PC-3 (cell line): ENCODE measurements around the gene YKT6. TPM values are rescaled to one million over a fixed set of nuclear protein-coding genes. Genes with fewer than 3 reads are reported as not detected.

Source experiments
- ATAC-seq: fragments of 200-7000 bp; cut with Tn5 transposase; 2 replicates; pipeline ENCODE4 v1.9.1; 2020; ENCODE audit warnings: mild to moderate bottlenecking, moderate library complexity
- BruUV-seq: library from RNA; stranded (reverse); fragments of 400-500 nt; replicated peaks from 2 replicates; lab custom pipeline; 2021; lab: Mats Ljungman, UMichigan
- CTCF ChIA-PET: fragments of 300-600 bp; sonication (Branson Sonifier 250); formaldehyde crosslinking; loops from one replicate; lab custom pipeline; 2022; ENCODE audit warnings: antibody characterized with exemption; lab: Charles Lee
- POLR2A ChIA-PET: fragments of 300-600 bp; sonication (Branson Sonifier 250); formaldehyde crosslinking; loops from one replicate; lab custom pipeline; 2022; ENCODE audit warnings: antibody characterized with exemption; ENCODE audit not compliant: unreplicated experiment; lab: Charles Lee
- DNase-seq: peaks from one replicate; pipeline ENCODE4 v3.0.0-alpha.2; 2015
- H2AFZ ChIP-seq: fragments of 300-600 bp; sonication (generic); 2 replicates; pipeline ENCODE4 v1.6.0; 2016; ENCODE audit warnings: antibody characterized with exemption, low read length
- H3F3A ChIP-seq: fragments of 300-600 bp; sonication (generic); one replicate; pipeline ENCODE4 v1.6.0; 2017; ENCODE audit warnings: antibody characterized with exemption, low read length, control low read depth, mild to moderate bottlenecking; ENCODE audit not compliant: unreplicated experiment
- H3K27ac ChIP-seq: fragments of 300-600 bp; sonication (generic); 2 replicates; pipeline ENCODE4 v1.5.1; 2016; ENCODE audit warnings: mild to moderate bottlenecking, low read length
- H3K27me3 ChIP-seq: fragments of 300-600 bp; sonication (generic); 2 replicates; pipeline ENCODE4 v1.6.1; 2016; ENCODE audit warnings: low read length, mixed read lengths
- H3K36me3 ChIP-seq: fragments of 300-600 bp; sonication (generic); 2 replicates; pipeline ENCODE4 v1.6.1; 2016; ENCODE audit warnings: low read depth, mixed run types, low read length, mixed read lengths
- H3K4me1 ChIP-seq: fragments of 300-600 bp; sonication (generic); 2 replicates; pipeline ENCODE4 v1.5.1; 2016; ENCODE audit warnings: low read length; ENCODE audit not compliant: insufficient read depth
- H3K4me2 ChIP-seq: fragments of 300-600 bp; sonication (generic); 2 replicates; pipeline ENCODE4 v1.6.0; 2016; ENCODE audit warnings: low read length
- H3K4me3 ChIP-seq: fragments of 300-600 bp; sonication (generic); 2 replicates; pipeline ENCODE4 v1.5.1; 2016; ENCODE audit warnings: mild to moderate bottlenecking, low read length, mixed read lengths
- H3K79me2 ChIP-seq: fragments of 300-600 bp; sonication (generic); 2 replicates; pipeline ENCODE4 v1.6.1; 2017; ENCODE audit warnings: low read length, mixed read lengths
- H3K9ac ChIP-seq: fragments of 300-600 bp; sonication (generic); 2 replicates; pipeline ENCODE4 v1.6.0; 2016; ENCODE audit warnings: mild to moderate bottlenecking, low read length
- H3K9me2 ChIP-seq: fragments of 300-600 bp; sonication (generic); replicated peaks from 2 replicates; pipeline ENCODE4 v1.6.1; 2016; ENCODE audit warnings: mixed run types, low read length, mixed read lengths
- H3K9me3 ChIP-seq: fragments of 300-600 bp; sonication (generic); 2 replicates; pipeline ENCODE4 v1.6.1; 2016; ENCODE audit warnings: low read length, mixed read lengths
- H4K20me1 ChIP-seq: fragments of 300-600 bp; sonication (generic); 2 replicates; pipeline ENCODE4 v1.6.1; 2016; ENCODE audit warnings: low read length, mixed read lengths
- EZH2 ChIP-seq: fragments of 300-600 bp; sonication (generic); IDR thresholded peaks from one replicate; pipeline ENCODE4 v1.6.1; 2017; ENCODE audit warnings: antibody characterized with exemption, mild to moderate bottlenecking, low read length; ENCODE audit not compliant: unreplicated experiment
- EZH2phosphoT487 ChIP-seq: fragments of 300-600 bp; sonication (generic); IDR thresholded peaks from 2 replicates; pipeline ENCODE4 v1.6.1; 2018; ENCODE audit warnings: mild to moderate bottlenecking, antibody characterized with exemption, low read length, borderline replicate concordance
- intact Hi-C: fragments of 100-400 bp; cut with micrococcal nuclease; formaldehyde crosslinking; loops from 2 replicates; pipeline ENCODE4 v1.9.0; 2023
- total RNA-seq: library from RNA; depleted of rRNA; stranded (reverse); fragments of >200 nt; gene quantifications from 2 replicates; pipeline ENCODE4 v1.2.3, GENCODE V29; 2014
- TF ChIP-seq, protein P1 (sequence below): fragments of 300-600 bp; sonication (generic); conservative IDR thresholded peaks from 2 replicates; pipeline ENCODE4 v1.5.1; 2017; ENCODE audit warnings: antibody characterized with exemption, low read depth, mild to moderate bottlenecking, low read length

Gene YKT6
- total RNA-seq, 1 experiment from 2014 or later, result 133 TPM

DNA sequence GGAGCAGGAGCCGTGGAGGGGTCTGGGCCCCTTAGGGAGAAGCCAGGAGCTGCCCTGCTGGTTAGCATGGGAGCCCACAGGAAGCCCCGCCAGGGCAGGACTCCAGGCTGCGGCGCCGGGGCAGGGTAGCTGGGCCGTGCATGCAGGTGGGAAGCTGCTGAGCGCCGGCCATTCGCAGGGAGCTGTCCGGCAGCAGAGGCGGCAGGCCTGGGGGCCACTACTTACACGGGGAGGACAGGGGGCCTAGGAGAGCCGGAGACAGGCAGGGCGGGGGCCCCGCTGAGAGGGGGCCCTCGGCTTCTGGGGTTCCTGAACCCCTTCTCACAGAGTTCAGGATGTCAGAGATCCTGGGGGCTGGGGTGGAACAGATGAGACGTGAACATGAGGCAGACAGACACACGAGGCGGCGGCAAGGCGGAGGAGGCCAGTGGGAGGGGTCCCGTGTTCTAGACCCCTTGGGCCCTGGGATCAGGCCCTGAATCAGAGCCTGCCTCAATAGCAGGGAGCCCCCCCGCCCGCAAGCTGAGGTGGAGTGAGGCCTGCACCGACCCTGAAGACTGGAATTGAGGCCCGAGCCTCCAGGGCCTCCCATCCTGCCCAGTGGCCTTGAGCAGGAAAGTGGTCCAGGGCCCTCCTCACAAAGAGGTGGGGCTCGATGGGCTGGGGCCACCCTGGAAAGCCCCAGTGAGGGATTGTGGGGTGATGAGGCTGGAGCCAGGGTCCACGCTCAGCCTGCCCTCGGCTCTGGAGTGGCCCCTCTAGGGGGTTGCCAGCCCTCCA, 28.0 kb downstream of the YKT6 start:
- ATAC-seq (no peak), DNase-seq (no peak)
- BruUV-seq, result no TSS peak
- intact Hi-C loops, result no loop called here
- no peak overlapping the region for H3K9ac ChIP-seq
- H3K27ac ChIP-seq, result no peak overlapping the region
- POLR2A ChIA-PET, result no interaction called here
- no peak overlapping the region for H3K4me2 ChIP-seq
- H4K20me1 ChIP-seq, result no peaks in the 10 kb centered on the region
- no peaks in the 10 kb centered on the region for H3K36me3 ChIP-seq
- no peak for TF ChIP-seq EZH2phosphoT487
- no peak for TF ChIP-seq EZH2
- TF ChIP-seq, protein P1, sequence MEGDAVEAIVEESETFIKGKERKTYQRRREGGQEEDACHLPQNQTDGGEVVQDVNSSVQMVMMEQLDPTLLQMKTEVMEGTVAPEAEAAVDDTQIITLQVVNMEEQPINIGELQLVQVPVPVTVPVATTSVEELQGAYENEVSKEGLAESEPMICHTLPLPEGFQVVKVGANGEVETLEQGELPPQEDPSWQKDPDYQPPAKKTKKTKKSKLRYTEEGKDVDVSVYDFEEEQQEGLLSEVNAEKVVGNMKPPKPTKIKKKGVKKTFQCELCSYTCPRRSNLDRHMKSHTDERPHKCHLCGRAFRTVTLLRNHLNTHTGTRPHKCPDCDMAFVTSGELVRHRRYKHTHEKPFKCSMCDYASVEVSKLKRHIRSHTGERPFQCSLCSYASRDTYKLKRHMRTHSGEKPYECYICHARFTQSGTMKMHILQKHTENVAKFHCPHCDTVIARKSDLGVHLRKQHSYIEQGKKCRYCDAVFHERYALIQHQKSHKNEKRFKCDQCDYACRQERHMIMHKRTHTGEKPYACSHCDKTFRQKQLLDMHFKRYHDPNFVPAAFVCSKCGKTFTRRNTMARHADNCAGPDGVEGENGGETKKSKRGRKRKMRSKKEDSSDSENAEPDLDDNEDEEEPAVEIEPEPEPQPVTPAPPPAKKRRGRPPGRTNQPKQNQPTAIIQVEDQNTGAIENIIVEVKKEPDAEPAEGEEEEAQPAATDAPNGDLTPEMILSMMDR, result no peak
- no peaks in the 10 kb centered on the region for H3K9me3 ChIP-seq
- no peaks in the 10 kb centered on the region for H3K27me3 ChIP-seq
- no peak overlapping the region for H3K4me3 ChIP-seq
- H2AFZ ChIP-seq, result no peak overlapping the region
- H3K79me2 ChIP-seq, result no peaks in the 10 kb centered on the region
- H3K9me2 ChIP-seq, result no peaks in the 10 kb centered on the region
- H3K4me1 ChIP-seq, result no peaks in the 10 kb centered on the region
- H3F3A ChIP-seq, result no peaks in the 10 kb centered on the region
- CTCF ChIA-PET, result no interaction called here

DNA sequence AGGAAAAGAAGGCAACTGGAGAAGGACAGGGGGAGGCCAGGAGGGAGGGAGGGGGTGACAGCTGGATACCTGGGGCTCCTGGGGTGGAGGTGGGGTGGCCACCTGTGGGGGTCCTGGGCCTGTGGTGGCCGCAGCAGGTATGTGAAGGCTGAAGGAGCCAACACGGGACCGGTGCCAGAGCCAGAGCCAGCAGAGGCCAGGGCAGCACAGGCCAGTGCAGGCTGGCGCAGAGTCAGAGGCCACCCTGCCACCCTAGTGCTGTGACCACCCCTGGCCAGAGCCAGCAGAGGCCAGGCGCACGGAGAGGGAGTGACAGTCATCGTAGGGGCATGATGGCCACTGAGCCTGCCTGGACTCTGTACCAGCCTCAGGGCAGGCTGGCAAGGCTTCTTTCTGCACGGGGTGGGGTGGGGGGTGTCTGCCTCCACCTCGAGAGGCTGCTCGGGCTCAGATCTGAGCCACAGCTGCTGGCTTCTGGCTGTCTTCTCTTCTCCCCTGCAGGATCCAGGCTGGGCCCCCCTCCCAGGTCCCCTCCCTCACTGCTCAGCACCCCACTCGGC, 28.8 kb downstream of the YKT6 start:
- no peaks in the 10 kb centered on the region for H3K4me1 ChIP-seq
- no peak overlapping the region for H2AFZ ChIP-seq
- H3F3A ChIP-seq, result no peaks in the 10 kb centered on the region
- POLR2A ChIA-PET, result no interaction called here
- no peak overlapping the region for H3K4me3 ChIP-seq
- DNase-seq, result no peak
- no peak; the same call in 1 of the 2 replicates for ATAC-seq
- no peaks in the 10 kb centered on the region for H3K9me3 ChIP-seq
- no peak overlapping the region for H3K4me2 ChIP-seq
- no peak for TF ChIP-seq EZH2phosphoT487
- H3K79me2 ChIP-seq, result no peaks in the 10 kb centered on the region
- H4K20me1 ChIP-seq, result no peaks in the 10 kb centered on the region
- H3K9me2 ChIP-seq, result no peaks in the 10 kb centered on the region
- H3K36me3 ChIP-seq, result no peaks in the 10 kb centered on the region
- CTCF ChIA-PET, result interaction anchor here (0.6 kb wide), 1 partner anchor 19 kb away, joined by 3 read pairs; no protein-coding TSS in a partner anchor
- no TSS peak for BruUV-seq
- no peaks in the 10 kb centered on the region for H3K27me3 ChIP-seq
- H3K9ac ChIP-seq, result no peak overlapping the region
- intact Hi-C loops, result no loop called here
- no peak overlapping the region for H3K27ac ChIP-seq

DNA sequence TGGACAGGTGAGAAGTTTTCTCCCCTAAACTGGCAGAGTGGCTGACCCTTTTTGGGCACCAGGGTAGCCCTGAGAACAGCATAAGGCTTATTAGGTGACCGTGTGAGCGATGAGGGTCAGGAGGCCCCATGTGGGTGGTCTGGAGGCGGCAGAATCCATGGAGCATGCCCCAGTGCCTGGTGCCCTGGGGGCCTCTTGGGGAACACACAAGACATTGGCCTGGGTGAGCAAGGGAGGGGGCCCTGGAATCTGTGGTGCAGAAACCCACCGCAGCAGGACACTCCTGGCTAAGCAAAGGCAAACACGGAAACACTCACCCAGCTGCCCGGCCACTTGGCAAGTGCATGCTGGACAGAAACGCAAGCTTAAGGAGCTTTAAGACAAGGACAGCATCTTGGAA, 29.5 kb downstream of the YKT6 start:
- Histone ChIP-seq H3K4me1 (no peaks in the 10 kb centered on the region), H3K79me2 (no peaks in the 10 kb centered on the region), H3K36me3 (no peaks in the 10 kb centered on the region), H4K20me1 (no peaks in the 10 kb centered on the region), H2AFZ (no peak overlapping the region), H3K9ac (no peak overlapping the region), H3K9me3 (no peaks in the 10 kb centered on the region), H3K27ac (no peak overlapping the region), H3K27me3 (no peaks in the 10 kb centered on the region), H3K4me2 (no peak overlapping the region), H3F3A (no peaks in the 10 kb centered on the region), H3K4me3 (no peak overlapping the region), H3K9me2 (no peaks in the 10 kb centered on the region)
- intact Hi-C loops, result no loop called here
- ATAC-seq (no peak), DNase-seq (no peak)
- no peak for TF ChIP-seq EZH2
- TF ChIP-seq, protein P1, result no peak
- TF ChIP-seq EZH2phosphoT487, result no peak
- POLR2A ChIA-PET, result no interaction called here
- BruUV-seq, result no TSS peak
- CTCF ChIA-PET, result interaction anchor here (0.6 kb wide), 1 partner anchor 18 kb away, joined by 3 read pairs; no protein-coding TSS in a partner anchor
